ENCODE results near the gene CFDP1.

GRCh38 chr16:75272097-75272551 is 161.2 kb downstream of the CFDP1 start:
- TF ChIP-seq CTCF (IDR thresholded peaks at IDR 0.05; ENCODE audit: borderline replicate concordance, extremely low read depth, low read length, poor library complexity, severe bottlenecking) (no peak), EZH2 (IDR thresholded peaks at IDR 0.05; ENCODE audit: borderline replicate concordance, low read depth, low read length, severe bottlenecking) (no peak)
